TTC549 (cell line): ENCODE results near the gene MOV10L1.

ENCODE experiments used
- FAIRE-seq: peaks from 2 replicates; lab custom pipeline; 2012; peaks lifted over from hg19 to GRCh38; lab: Jason Lieb, UNC

MOV10L1 gene

GRCh38 chr22:50089682-50090411 lies at the start of gene MOV10L1:
Gene MOV10L1 (plus strand): TSS chr22:50090006. CDS start chr22:50090089, 83 bp downstream.
- FAIRE-seq, result no peak

- no peak for FAIRE-seq
Observed at GRCh38 chr22:50040717-50041116, 49.1 kb upstream of the MOV10L1 start.

DNA sequence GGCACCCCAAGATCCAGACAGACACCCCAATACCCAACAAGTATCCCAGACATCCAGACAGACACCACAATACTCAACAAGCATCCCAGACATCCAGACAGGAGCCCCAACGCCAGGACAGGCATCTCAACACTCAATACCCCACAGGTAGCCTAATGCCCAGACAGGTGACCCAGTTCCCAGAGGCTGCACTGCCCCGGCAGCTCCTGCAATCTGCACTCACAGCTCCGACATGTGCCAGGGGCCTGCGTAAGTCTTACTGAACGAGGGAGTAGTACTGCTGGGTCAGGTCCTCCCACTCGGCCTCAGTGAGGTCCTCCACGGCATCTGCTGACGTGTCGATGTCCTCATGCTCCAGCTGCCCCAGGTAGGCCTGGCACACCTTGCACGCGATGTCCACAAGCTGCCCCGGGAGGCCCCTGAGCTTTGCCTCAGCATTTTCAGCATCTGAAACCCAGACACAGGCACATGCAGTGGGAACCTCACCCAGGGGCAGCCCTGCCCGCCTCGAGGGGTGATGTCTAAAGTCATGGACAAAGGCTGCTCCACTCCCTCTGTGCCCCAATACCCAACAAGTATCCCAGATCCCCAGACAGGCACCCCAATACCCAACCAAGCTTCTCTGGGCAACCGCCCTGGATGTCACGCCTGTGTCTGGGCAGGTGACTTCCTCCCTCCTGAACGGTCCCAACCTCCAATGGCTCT lies 48.3 kb upstream of the MOV10L1 start:
- FAIRE-seq, result no peak

DNA sequence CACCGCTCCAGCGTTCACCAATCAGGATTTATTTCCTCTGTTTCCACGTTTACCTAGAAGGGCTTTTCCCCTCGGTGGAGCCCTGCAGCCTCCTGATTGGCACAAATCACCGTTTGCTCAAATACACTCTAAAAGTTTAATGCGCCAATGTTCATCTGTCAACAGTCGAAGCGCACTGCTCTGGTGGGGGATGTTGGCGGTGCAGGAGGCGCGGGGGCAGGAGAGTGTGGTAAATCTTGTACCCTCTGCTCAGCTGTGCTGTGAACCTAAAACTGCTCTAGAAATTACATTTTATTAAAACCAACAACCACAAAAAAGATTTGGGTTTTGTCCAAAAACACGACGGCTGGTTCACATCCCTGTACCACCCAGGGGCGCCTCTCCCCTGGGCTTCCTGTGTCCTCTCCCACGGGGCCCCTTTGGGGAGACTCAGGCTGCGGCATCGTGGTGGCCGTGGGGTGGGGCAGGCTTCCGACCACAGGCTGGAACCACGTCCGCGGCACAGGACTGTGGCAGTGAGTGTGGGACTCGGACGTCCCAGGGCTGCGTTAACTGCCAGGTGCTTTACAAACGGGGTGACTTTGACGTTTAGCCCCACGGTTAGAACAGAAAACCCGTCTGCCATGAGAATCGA lies 45.2 kb upstream of the MOV10L1 start:
- FAIRE-seq, result no peak

DNA sequence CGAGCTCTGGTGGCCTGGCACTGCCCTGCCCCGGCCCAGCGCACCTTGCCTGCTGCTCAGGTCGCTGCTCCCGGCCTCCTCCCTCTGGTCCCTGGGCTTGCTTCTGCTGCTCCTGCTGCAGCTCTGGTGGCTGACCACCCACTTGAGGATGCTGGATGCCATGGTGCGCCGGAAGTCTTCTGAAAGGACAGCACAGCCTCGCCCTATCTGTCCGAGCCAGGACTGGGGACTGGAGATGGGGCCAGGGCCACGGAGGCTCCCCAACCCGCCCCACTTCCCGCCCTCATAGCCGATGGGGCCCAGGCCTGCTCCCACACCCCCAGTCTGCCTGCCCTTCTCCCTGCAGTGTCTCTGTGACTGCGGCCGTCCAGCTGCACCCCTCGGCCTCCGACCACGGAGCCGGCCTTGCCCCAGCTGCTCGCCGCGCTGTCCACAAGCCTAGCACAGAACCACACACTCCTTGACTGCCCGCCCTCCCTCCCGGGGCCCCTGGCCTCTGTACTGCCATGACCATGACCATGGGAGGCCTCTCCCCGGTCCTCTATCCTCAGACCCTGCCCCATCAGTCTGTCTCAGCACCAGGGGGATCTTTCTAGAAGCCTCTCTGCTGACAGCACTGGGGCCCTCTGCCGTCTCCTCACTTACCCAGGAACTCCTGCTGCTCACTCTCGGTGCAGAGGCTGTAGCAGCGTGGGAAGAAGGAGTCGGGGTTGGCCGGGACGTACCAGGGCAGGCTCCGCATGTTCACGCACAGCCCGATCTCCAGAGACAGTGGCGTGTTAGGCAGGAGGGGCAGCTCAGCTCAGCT lies 44.4 kb upstream of the MOV10L1 start:
- no peak for FAIRE-seq

DNA sequence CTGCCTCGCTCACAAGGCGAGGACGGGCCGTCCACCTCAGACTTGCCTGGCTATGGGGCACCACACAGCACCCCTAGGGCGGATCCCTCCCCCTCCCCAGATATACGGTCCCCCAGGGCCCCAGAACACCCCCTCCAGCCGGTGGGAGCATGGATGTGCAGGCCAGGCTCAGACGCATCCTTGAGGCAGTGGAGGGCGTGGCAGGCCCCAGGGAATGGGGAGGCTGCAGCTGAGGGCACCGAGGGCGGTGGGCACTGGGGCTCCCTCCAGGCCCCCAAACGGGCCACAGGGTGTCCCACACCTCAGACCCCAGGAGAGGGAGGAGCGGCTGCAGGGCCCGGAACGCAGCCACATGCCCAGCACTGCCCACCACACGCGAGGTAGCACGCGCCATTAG lies 43.8 kb upstream of the MOV10L1 start:
- FAIRE-seq, result no peak

GRCh38 chr22:50046481-50047245 lies 43.1 kb upstream of the MOV10L1 start:
- no peak for FAIRE-seq

DNA sequence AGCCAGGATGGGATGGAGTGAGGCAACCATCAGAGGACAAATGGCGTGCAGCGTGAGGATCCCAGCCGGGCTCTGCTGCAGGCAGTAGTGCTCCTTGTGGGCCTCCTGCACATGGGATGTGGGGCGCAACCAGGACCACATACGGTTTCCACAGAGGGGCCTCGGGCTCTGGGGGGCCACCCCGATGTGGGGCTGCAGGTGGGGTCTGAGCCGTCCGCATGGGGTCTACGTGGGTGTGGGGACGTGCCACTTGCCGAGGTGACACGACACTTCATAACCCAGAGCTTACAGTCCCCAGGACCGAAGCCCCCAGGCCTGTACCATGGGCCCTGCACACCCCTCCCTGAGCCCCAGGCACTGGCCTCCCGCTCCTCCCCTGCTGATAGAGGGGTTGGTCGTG lies 42.5 kb upstream of the MOV10L1 start:
- FAIRE-seq, result no peak

DNA sequence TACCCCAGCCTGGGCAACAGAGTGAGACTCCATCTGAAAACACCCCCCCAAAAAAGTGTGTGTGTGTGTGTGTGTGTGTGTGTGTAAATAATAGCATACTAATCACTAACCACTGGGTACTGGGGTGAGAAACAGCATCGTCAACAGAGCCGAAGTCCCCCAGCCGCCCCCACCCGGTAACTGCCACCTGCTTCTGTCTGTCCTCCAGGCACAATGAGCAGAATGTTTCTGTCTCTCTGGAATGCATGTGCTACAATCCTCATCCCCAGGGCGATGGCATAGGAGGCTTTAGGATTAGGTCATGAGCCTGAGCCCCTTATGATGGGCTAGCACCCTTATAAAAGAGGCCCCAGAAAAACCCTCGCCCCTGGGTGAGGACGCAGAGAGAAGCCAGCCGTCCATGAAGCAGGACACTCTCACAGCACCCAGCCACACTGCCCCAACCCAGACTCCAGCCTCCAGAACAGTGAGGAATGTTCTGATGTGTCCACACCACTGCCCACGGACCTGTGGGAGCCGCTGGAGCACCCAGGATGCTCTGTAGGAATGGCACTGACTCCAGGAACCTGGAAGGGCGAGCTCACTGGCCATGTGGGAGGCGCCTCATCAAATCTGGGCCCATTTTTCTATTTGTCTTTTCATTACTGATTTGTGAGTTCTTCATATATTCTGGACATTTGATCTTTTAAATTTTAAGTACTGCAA lies 41.6 kb upstream of the MOV10L1 start:
- FAIRE-seq, result no peak

DNA sequence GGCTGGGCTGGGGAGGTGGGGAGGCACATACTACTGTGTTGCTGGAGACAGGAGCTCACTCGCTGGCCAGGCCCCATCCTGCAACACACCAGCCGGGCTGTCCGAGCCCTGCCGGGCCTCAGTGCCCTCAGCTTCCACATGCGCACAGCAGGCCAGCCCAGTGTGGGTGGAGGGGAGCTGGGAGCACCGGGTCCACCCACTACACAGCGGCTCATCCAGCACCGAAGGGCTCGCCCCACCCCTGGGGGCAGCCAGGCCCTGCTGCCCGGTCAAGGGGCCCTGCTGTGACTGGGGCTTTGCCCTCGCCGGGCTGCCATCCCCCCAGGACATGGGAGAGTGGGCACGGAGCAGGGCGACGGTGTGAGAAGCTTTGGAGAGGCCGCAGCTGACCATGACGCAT lies 41.0 kb upstream of the MOV10L1 start:
- no peak for FAIRE-seq

- FAIRE-seq, result no peak
Observed at GRCh38 chr22:50049299-50050195, 40.3 kb upstream of the MOV10L1 start.

- no peak for FAIRE-seq
Observed at GRCh38 chr22:50051930-50052329, 37.9 kb upstream of the MOV10L1 start.

GRCh38 chr22:50053861-50054260 lies 35.9 kb upstream of the MOV10L1 start:
- FAIRE-seq, result no peak

GRCh38 chr22:50056214-50056972 lies 33.4 kb upstream of the MOV10L1 start:
- FAIRE-seq, result no peak

- FAIRE-seq, result no peak
Observed at GRCh38 chr22:50057278-50058060, 32.3 kb upstream of the MOV10L1 start.

DNA sequence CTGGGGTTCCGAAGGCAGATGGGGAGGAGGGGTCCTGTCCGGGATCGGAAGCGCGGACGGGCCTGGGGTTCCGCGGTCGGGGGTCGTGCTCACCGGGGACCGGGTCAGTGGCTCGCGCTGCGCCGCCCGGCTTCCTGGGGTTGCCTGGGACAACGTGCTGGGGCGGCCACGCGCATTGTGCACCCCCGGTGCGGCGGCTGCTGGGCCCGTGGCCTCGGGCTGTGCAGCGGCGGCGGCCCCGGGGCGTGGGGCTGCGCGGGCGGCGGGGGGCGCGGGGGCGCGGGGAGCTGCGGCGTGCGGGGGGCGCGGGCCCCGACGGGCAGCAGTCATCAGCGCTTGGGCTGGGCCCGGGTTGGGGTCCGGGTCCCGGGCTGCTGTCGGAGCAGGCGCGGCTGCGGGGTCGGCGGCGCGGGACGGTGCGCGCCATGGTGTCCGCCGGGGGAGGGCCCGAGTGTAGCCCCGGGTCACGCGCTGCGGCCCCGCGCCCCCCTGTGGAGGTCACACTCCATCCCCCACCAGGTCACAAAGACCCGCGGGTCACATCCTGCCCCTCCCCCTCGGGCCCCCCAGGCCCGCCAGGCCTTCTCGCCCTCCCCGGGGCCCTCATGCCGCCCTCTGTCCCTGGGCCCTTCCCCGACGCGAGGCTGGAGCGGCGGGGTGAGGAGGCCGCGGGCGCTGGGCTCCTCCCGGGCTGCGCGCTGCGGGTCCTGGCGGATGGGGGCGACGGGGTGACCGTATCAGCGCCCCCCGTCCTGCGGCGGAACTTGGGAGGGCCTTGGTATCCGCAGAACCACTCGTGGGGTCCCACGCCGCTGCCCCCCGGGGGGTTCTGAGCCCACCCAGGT lies 31.5 kb upstream of the MOV10L1 start, which contains the start of gene TTLL8:
Gene TTLL8 (minus strand): TSS at position 238 of the 845 bp plus-strand sequence.
- no peak for FAIRE-seq
